GM19351 (cell line): ENCODE results near the gene WFDC1.

Source experiments
- ATAC-seq: cut with Tn5 transposase; IDR thresholded peaks from one replicate; pipeline ENCODE4 v1.9.1; 2021; ENCODE audit warnings: mild to moderate bottlenecking, moderate library complexity; ENCODE audit not compliant: unreplicated experiment

Gene WFDC1

GRCh38 chr16:84294531-84295142, at the start of gene WFDC1:
WFDC1 (plus strand) TSS chr16:84294878; CDS start chr16:84294972, 94 bp downstream.
- ATAC-seq: no peak

- ATAC-seq: no peak
These were observed 48.6 kb upstream of the WFDC1 start for GRCh38 chr16:84245956-84246678.

- no peak for ATAC-seq
These were observed 48.0 kb upstream of the WFDC1 start for GRCh38 chr16:84246679-84247077.

GRCh38 chr16:84247331-84247730, 47.3 kb upstream of the WFDC1 start:
- ATAC-seq: no peak

GRCh38 chr16:84247844-84248243, 46.8 kb upstream of the WFDC1 start:
- no peak for ATAC-seq

- ATAC-seq: no peak
These were observed 42.5 kb upstream of the WFDC1 start for GRCh38 chr16:84252184-84252583.

- ATAC-seq: no peak
These were observed 41.5 kb upstream of the WFDC1 start for GRCh38 chr16:84253173-84253572.

- no peak for ATAC-seq
These were observed 40.6 kb upstream of the WFDC1 start for GRCh38 chr16:84254062-84254461.

GRCh38 chr16:84255050-84255810, 39.4 kb upstream of the WFDC1 start:
- no peak for ATAC-seq

- ATAC-seq: no peak
These were observed 36.4 kb upstream of the WFDC1 start for GRCh38 chr16:84258266-84258665.

GRCh38 chr16:84259691-84260090, 35.0 kb upstream of the WFDC1 start:
- ATAC-seq: no peak

GRCh38 chr16:84260766-84261554, 33.7 kb upstream of the WFDC1 start:
- no peak for ATAC-seq

GRCh38 chr16:84262031-84262430, 32.6 kb upstream of the WFDC1 start:
- no peak for ATAC-seq

- ATAC-seq: no peak
These were observed 31.7 kb upstream of the WFDC1 start for GRCh38 chr16:84262939-84263338.

GRCh38 chr16:84266451-84266850, 28.2 kb upstream of the WFDC1 start:
- peak; percentile 59 for ATAC-seq

- no peak for ATAC-seq
These were observed 27.3 kb upstream of the WFDC1 start for GRCh38 chr16:84267380-84267779.

- ATAC-seq: no peak
These were observed 26.2 kb upstream of the WFDC1 start for GRCh38 chr16:84268291-84269040.

- ATAC-seq: no peak
These were observed 24.6 kb upstream of the WFDC1 start for GRCh38 chr16:84270071-84270470.

GRCh38 chr16:84270531-84270930, 24.1 kb upstream of the WFDC1 start:
- no peak for ATAC-seq

GRCh38 chr16:84271037-84271436, 23.6 kb upstream of the WFDC1 start:
- no peak for ATAC-seq
